ENCODE measurements around the gene GCK.
"Not testable (repeated sequence)": the region's sequence is repeated elsewhere in the genome, so short reads cannot be mapped to it uniquely, and the experiment has no call there.

Gene GCK

DNA sequence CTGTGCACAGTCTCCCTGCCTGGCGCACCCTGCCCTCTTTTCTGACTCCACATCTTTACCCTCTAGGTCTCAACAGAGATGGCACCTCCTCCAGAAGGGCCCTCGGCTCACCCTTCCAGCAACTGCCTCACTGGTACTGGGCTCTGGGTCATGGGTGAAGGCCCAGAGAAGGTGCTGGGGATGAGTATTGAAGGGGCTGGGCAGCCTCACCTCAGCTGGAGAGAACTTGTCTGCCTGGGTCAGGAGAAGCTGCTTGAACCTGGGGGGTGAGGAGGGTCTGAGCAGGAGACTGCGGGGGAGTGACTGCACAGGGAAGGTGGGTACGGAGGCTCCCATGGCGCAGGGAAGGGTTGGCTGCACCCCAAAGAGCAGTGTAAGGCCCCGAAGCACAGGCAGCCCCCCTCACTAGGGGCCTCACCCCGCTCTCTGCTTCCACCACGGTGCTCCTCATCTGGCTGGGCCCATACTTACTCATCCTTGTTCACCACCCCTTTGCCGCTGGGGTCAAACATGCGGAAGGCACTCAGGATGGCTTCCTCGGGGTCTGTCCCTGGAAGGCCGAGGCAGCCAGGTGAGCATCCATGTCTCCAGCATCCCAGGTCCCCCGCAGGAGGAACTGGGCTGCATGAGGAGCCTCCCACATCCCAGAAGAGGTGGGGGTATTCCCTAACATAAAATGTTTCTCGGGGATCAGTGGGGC, 49.8 kb downstream of the GCK start:
- no peak for DNase-seq

DNA sequence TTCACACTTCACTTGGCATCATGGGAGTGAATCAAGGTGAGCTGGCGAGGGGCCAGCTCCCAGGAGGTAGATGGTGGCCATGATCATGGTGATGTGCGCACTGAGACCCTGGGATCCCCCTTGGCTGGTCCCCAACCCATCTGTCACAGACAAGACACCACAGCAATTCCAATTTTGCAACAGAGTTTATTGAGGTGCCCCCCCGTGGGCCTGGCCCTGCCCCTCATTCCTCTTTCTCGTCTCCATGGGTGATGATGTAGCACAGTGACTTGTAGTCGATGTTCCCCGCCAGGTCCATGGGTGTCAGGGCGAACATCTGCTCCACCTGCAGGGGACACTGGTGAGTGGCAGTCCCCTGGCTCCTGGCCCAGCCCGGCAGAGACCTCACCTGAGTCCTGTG, 50.5 kb downstream of the GCK start:
- no peak for DNase-seq

DNA sequence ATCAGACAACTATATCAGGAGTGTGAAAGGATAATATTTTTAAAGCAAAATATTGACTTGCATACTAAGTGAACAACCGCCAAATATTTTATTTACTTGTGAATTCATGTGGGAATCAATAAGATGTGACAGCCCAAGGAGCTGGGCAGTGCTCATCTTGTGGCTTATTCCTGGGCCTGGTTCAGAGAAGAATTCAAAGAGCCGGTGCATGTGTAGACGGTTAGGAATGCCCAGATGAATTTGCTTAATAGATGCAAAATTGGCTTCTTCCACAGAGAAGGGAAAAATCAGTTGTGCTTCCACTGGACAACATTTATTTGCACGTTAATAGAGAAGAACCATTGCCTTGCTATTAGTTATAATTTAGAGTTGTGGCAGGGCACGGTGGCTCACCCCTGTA, 52.5 kb downstream of the GCK start:
- no peak for DNase-seq

DNA sequence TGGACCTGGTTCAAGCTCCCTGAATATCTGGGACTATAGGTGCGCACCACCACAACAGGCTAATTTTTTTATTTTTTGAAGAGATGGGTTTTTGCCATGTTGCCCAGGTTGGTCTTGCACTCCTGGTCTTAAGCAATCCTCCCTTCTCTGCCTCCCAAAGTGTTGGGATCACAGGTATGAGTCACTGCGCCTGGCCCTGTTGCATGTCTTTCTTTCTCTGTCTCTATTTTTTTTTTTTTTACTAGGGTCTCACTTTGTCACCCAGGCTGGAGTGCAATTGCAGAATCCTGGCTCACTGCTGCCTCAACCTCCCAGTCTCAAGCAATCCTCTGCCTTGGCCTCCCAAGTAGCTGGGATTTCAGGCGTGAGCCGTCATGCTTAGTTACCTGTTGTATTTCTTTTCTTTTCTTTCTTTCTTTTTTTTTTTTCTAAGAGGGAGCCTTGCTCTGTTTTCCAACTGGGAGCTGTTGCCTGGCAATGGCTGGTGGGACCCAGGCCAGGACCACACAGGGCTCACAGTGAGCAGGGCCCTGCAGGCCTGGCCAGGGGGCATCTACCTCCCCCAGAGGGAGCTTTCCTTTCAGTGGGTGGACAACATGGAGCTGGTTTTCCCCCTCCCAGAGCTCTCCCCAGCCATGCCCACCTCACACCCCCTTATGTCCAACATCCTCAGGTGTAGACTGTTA, 54.2 kb downstream of the GCK start:
- no peak for DNase-seq

DNA sequence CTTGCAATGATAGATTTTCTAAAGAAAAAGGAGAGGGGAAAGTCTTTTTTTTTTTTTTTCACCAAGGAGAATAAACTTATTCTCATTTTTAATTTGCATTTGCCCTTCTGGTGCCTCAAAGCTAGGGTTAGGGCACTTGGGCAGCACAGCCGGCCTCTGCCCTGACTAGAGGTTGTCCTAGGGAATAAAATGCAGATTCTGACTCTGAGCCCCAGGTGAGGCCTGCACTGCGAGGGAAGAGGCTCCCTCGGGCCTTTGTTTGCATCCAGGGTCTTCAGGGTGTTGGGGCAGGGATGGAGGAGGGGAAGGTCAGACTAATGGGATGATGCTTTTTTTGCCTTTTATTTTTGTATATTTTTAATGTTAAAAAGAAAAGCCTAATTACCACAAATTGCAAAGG, 55.9 kb downstream of the GCK start:
- DNase-seq = no peak

DNA sequence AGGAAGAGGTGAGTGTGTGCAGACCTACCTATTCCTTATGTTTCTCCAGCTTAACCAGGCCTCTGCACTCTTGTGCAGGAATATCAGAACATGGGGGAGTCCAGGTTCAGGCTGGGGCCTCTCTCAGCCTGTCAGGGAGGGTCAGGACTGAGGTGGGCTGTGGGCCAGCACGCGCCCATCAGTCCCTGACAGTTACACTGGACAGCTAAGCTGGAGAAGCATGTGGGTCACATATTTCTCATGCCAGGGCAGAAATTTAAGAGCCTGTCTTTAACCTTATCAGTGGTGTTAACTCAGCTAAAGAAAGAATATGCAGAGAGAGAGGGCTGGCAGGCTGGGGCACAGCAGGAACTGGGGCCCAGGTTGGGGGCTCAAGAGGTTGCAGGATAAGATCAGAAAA, 57.2 kb downstream of the GCK start:
- no peak for DNase-seq

DNA sequence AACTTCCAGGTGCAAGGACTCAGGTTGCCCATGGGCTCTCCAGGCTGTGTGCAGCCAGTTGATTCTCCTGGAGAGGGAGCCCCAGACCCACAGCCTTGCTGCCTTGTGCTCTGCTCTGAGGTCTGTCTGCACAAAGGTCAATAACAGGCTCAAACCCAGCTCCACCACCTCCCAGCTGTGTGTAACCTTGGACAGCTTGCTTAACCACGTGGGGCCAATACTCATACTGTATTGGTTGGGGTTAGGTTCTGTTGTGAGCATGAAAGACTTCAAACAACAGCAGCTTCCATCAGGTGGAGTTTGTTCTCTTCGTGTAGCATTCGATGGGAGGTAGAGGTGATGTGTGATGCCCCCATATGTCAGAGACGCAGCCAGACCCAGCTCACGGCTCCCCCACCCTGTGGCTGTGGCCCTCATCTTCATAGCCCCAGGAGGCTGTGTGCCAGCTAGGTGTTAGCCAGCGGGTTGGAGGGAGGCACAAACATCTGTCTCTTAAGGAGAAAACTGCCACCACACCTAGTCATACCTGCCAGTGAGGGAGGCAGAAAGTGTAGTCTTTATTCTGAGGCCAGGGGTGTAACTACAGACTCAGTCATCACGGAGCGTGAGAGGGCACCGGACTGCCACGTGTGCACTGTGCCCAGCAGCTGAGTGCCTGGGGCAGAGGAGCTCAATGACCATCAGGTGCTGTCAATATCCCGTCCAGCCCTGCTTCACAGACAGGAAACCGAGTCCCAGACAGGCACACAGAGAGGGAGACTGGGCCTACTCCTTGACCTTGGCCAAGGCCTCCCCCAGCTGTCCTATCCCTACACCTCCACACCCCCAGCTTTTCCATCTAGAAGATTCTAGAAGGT, 57.8 kb downstream of the GCK start:
- DNase-seq = peak in 1 of 2 experiments; percentile 8

DNA sequence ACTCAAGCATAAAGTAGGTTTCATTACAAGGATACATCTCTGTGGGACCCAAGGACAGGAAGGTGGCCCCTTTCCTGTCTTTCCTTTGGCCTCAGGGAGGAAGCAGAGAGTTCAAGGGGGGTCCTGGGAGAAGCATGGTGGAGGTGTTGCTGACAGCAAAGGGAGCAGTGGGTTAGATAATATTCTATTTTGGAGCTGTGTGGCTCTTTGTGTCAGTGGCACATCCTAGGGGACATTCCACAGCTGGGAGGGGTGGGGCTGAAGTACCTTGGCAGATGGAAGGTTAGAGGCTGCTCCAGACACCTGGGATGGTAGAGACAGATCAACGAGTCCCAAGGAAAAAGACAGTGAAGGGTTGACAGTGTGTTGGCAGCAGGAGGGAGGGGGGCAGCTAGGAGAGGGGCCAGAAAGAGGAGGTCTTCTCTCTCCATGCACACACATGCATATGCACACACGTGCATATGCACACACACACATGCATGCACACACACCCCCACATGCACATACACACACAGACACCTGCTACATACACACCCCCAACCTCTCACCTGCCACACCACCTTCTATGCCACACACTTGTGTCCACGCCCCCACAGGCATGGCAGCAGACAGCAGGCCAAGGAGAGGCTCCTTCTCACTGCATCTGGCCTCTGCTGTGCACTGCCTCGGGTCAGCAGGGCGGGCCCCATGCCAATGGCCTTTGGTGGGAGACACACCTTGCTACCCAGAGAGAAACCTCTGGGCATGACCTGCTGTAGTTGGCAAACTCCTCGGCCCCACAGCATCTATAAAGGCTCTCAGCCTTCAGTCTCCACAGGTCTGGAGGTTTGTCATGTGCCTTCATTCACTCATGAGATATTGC, 60.3 kb downstream of the GCK start:
- DNase-seq = no peak

DNA sequence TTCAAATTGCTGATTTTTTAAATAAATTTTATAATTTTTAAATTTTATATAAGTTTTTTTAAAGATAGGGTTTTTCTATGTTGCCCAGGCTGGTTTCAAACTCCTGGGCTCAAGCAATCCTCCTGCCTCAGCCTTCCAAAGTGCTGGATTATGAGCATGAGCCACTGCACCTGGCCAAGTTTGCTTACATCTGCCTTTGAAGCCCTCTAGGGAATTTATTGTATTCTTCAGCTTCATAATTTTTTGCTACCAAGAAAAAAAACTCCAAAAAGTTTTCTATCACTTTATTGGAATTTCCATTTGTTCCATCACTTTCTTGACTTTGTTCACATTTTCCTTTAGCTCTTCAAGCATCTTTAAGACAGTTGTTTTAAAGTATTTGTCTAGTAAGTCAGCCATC, 62.1 kb downstream of the GCK start:
- no peak for DNase-seq

DNA sequence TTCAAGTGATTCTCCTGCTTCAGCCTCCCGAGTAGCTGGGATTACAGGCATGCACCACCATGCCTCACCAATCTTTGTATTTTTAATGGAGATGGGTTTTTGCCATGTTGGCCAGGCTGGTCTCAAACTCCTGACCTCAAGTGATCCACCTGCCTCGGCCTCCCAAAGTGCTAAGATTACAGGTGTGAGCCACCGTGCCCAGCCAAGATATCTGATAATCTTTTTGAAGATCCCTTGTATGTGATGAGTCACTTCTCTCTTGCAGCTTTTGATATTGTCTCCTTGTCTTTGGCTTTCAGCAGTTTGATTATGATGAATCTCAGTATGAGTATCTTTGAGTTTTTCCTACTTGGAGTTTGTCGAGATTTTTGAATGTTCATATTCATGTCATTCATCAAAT, 62.7 kb downstream of the GCK start:
- not testable (repeated sequence) for DNase-seq

DNA sequence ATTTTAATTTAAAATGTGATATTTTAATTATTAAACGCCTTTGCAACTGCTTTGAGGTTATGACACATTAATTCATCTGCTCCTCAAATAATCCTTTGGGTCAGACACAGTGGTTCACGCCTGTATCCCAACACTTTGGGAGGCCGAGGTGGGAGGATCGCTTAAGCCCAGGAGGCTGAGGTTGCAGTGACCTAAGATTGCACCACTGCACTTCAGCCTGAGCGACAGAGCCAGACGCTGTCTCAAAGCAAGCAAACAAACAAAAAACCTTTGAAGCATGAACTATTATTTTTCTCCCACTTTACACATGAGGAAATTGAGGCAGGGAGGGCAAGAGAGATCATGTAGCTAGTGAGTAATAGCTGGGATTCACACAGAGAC, 64.4 kb downstream of the GCK start:
- no peak for DNase-seq

DNA sequence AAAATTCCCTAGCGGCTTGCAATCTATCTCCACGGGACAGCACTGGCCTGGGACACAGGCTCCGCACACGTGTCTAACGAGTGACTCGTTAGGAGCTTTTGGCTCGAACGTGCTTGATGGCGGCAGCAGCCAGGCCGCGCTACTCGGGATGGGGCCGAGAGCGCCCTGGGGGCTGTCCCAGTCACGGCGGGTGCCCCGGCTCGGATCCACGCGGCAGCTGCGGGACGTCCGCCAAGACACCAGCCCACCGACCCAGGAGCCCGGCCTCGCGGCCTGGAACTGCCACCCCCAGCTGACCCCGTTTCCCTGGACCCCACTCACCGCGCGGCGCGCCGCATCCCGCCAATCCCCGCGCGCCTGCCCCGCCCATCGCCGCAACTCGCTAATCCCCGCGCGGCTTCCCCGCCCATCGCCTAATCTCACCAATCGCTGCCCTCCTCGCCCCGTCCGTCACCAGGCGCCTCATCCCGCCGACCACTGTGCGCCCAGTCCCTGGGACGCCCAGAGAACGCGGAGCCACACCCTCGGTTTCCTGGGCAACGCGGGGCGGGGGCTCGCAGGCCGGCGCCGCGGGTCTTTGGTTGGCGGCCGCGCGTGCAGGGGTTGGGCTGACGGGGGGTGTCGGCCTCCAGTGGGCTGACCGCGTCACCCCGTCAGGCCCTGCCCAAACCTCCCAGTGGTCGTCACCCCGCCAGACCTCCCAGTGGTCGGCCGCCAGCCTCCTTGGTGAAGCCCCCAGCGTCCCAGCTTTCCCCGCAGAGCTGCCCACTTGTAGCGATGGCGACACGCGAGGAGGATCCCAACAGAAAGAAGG, 65.8 kb downstream of the GCK start, which contains the start of gene POLD2:
Gene POLD2, minus strand, starts transcription at position 359 of the 814 bp plus-strand sequence. CDS start 1,495 bp downstream, outside the sequence.
- peak; percentile 98 to 99 for DNase-seq

DNA sequence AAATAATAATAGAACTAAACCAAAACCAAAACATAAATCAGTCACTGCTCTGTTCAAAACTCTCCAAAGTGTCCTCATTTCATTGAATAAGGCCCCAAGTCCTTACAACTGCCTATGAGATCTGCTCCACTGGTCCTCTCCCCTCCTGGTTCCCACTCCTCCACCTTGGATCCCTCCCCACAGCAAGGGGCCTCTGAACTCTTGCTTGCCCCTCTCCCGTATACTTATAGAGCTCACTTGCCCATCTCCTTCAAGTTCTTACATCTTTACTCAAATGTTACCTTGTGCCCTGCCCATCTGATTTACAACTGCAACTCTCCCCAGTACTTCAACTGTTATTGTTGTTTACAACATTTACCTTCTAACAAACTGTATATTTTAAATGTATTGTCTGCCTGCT, 66.7 kb downstream of the GCK start:
- peak; percentile 32 to 38 for DNase-seq

DNA sequence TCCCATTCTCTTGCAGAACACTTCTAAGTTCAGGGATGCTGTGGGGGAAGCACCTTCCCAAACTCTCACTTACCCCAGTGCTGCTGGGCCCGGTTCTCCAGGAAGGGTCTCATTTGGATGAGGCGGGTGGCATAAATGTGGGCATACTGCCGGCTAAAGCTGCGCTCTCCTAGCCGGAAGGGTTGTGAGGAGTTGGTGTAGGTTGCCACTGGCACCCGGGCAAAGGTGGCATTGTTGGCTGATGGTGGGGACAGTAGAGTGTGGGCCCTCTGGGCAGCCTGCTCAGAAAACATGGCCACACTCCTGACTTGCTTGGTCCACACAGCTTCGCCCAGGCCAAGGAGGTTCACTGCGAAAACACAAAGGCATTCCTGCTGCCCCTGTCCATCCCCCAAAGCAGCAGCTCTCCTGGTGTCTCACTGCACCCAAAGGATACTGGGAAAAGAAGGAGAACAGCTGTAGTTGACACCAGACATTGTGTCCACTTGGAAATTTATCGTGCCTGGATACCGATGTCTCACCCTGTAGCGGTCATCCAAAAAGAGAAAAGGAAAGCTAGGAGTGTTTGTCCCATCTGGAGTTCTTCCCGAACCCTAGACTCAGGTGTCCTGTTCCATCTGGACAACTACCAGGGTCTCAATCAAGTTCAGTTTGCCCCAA, 67.3 kb downstream of the GCK start:
- no peak for DNase-seq

DNA sequence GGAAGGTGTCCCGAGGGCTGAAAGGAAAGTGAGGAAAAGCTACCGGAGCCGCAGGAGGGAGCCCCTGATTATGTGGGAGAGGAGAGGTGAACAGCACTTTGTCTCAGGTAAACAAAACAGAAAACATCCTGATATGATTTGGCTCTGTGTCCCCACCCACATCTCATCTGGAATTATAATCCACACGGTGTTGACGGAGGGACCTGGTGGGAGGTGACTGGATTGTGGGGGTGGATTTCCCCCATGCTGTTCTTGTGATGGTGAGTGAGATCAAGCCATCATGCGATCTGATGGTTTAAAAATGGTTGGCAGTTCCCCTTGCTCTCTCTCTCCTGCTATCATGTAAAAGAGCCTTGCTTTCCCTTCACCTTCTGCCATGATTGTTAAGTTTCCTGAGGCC, 68.8 kb downstream of the GCK start:
- DNase-seq = no peak

DNA sequence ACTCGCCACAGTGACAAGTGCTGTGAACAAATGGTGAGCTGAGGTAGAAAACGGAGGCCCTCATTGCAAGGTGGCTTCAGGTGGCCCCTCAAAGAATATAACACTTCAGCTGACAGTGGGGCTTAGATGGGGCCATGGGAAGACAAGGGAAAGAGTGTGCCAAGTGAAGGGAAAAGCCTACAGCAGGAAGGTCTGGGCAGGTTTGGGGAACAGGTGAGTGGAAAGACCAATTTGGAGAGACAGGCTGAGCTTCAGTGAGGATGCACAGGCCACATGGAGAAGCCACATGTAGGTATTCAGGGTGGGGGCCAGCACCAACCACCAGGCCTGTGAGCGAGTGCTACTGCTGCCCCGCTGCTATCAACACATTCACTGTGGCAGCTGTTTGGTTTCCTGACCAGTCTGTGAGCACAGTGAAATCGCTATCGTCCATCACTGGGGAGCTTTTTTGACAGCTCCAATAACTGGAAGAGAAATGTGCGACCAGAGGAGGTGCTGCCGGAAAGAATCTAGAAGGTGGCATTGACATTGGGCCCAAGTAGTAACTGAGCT, 69.3 kb downstream of the GCK start:
- DNase-seq = no peak

DNA sequence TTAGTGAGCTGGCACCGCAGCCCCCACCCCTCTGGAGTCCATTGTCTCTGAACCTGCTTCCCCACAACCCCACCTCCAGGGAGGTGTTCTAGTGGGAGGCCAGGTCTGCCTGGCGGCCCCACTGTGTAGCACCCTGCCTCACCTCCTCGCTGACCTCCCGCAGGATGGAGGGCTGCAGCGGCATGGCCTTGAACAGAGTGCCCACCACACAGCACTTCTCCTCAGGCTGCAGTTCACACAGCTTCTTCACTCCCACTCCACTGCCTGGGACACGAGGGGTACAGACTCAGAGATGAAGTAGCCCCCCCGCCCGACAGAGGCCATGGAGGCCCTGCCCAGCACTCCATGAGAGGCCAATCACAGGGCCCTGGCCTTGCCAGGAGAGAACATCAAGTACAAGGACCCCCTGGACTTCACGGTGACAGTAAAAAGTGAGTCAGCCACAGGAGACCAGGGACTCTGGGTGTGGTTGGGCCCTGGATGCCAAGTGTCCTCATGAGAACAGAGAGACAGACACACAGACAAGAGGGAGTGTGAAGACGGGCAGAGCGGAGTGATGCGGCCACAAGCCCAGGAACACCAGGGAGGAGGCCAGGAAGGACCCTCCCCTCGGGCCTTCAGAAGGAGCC, 71.3 kb downstream of the GCK start:
- no peak for DNase-seq

DNA sequence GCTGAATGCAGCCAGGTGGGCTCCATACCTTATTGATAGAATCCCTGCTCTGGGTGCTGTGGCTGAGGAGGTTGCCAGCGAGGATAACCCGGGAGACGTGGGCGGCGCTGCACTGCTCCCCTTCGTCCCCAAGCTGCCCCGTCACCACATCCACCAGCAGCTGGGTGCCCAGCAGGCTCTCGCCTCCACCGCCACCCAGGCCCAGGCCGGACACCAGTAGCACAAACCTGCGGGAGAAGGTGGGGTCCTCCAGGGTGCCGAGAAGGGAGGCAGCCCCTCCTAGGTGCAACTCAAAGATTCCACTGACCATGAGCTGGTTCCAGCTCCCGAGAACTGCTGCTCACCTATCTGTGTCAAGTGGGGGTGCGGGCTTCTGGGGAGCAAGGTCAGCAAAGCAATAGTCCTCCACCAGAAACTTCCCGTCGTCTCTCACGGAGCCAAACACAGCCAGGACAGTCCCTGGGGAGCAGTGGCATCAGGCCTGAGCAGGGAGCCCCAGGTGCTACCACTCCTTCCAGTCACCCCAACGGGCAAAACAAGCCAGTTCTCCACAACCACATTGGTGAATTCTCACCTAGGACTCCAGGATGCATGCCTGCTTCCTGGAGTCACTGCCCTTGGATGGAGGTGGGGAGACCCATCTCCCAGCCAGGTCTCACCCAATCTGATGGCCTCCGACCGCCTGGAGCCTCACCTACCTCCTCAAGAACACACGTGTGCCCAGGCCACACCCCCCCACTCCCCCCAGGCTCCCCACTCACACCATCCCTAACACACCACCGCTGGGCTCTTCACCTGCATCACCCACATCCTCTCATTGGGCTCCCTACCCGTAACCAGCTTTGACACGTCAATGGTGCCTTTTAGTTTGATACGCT, 72.2 kb downstream of the GCK start:
- DNase-seq = no peak

DNA sequence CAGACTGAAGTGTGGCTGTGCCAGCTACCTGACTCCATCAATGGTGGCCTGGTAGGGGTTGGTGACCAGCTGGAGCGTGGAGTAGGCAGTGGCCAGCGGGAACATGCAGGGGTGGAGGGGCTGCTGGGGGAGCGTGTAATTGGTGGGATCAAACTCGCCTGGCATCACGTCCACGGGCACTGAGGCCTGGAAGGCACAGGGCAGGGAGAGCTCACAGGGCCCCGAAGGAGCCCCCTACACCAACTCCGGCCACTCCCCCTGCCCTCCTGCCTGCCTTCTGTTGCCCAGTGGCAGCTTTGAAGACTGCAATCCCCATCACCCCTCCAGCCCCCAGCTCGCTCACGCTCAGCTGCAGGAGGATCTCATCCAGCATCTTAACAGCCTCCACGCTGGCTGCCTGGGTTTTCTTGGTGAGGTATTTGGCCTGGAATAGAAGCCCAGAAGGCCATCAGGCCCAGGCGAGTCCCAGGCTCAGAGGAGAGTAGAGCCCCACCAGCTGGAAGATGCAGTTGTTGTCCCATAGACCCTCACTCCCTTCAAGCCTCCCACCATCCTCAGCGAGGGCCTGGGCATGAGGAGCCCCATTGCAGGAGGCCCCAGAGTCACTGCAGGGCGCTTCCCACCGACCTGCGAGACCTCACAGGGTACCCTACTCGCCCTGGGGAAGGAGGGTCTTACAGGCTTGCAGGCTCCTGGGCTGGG, 73.0 kb downstream of the GCK start:
- DNase-seq = no peak

All from Kasumi-1 (cell line).